Subcutaneous abdominal adipose tissue (tissue), 5 donors: Measurements from ENCODE around the gene RAB3C.
"Not testable (repeated sequence)": the region's sequence is repeated elsewhere in the genome, so short reads cannot be mapped to it uniquely, and the experiment has no call there.

Experiments used
- H3K27ac ChIP-seq: one replicate; pipeline ENCODE4 v1.7.0; 2013; ENCODE audit warnings: low read depth, mild to moderate bottlenecking, inconsistent platforms, low read length, moderate library complexity
- H3K27me3 ChIP-seq, 5 donors: one replicate each; pipeline ENCODE4 v1.7.0; 2013; ENCODE audit warnings: low read length in 5 of 5, inconsistent platforms in 1 of 5; ENCODE audit not compliant: control insufficient read depth in 5 of 5, insufficient read depth in 4 of 5
- H3K36me3 ChIP-seq, 5 donors: one replicate each; pipeline ENCODE4 v1.7.0; 2013; ENCODE audit warnings: low read length in 5 of 5; ENCODE audit not compliant: control insufficient read depth in 5 of 5, insufficient read depth in 5 of 5
- H3K4me1 ChIP-seq, 5 donors: one replicate each; pipeline ENCODE4 v1.7.0; 2013; ENCODE audit warnings: low read length in 5 of 5, mild to moderate bottlenecking in 3 of 5, moderate library complexity in 1 of 5; ENCODE audit not compliant: control insufficient read depth in 5 of 5, insufficient read depth in 5 of 5
- H3K4me3 ChIP-seq, 5 donors: one replicate each; pipeline ENCODE4 v1.7.0; 2013; ENCODE audit warnings: low read length in 5 of 5, low read depth in 1 of 5
- H3K9ac ChIP-seq, 5 donors: one replicate each; pipeline ENCODE4 v1.7.0; 2013; ENCODE audit warnings: low read length in 5 of 5, mild to moderate bottlenecking in 4 of 5, moderate library complexity in 3 of 5
- H3K9me3 ChIP-seq, 5 donors: one replicate each; pipeline ENCODE4 v1.7.0; 2013; ENCODE audit warnings: low read length in 5 of 5; ENCODE audit not compliant: control insufficient read depth in 5 of 5
- donor health status: healthy.
- donor health status: healthy.
- donor health status: healthy.
- donor health status: healthy.
- donor health status: healthy.

RAB3C gene

DNA sequence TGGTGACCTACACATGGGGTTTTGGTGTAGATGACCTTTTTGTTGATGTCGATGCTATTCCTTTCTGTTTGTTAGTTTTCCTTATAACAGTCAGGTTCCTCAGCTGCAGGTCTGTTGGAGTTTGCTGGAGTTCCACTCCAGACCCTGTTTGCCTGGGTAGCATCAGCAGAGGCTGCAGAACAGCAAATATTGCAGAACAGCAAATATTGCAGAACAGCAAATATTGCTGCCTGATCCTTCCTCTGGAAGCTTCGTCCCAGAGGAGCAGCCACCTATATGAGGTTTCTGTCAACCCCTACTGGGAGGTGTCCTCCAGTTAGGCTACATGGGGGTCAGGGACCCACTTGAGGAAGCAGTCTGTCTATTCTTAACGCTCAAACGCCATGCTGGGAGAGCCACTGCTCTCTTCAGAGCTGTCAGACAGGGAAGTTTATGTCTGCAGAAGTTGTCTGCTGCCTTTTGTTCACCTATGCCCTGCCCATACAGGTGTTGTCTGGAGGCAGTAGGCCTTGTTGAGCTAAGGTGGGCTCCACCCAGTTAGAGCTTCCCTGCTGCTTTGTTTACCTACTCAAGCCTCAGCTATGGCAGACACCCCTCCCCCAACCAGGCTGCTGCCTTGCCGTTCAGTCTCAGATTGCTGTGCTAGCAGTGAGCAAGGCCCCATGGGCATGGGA is 116.3 kb downstream of the RAB3C start:
- H3K27ac ChIP-seq, H3K9me3 ChIP-seq, H3K36me3 ChIP-seq: not testable (repeated sequence)

GRCh38 chr5:58699762-58700118 is 116.9 kb downstream of the RAB3C start:
- Histone ChIP-seq H3K27ac (no peak overlapping the region), H3K27me3 (no peaks in the 10 kb centered on the region), H3K9ac (no peak overlapping the region), H3K4me1 (no peaks in the 10 kb centered on the region), H3K9me3 (peaks cover 0 to 5% (median 0%) of the 10 kb centered on the region in 5 donors), H3K36me3 (no peaks in the 10 kb centered on the region), H3K4me3 (no peak overlapping the region)

More for the DNA sequence above, 116.3 kb downstream of the RAB3C start:
- H3K4me3 ChIP-seq, H3K4me1 ChIP-seq, H3K27me3 ChIP-seq, H3K9ac ChIP-seq: not testable (repeated sequence)

DNA sequence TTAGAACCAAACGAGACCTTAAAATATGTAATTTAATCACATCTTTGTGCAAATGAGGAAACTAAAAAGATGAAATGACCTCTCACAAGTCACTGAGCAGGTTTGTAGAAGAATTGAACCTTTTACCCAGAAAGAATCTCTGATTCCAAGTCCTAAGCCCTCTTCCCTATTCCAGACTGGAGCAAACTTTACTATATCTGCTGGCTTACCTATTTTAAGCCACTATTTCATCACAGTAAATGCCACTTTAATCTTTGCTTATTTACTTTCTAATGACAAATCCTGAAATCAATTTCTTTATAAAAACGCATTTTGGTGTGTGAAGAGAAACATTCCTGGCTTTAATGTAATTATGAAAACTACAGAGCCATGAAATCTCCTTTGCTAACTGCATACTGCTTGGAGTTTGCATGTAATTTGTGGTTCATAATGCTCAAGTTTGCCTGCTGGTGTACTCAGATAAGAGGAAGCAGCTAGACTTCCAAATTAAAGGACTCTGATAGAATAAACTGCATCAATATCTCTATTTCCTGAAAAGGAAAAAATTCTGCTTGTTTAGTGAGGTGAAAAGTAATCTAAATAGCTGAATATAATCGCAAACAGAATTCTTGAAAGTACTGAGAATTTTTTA is 121.2 kb downstream of the RAB3C start:
- H3K27me3 ChIP-seq = no peaks in the 10 kb centered on the region
- no peak overlapping the region for H3K4me3 ChIP-seq
- H3K9ac ChIP-seq = no peak overlapping the region
- H3K27ac ChIP-seq = no peak overlapping the region
- peaks cover 0 to 2% (median 0%) of the 10 kb centered on the region in 5 donors for H3K9me3 ChIP-seq
- no peaks in the 10 kb centered on the region for H3K36me3 ChIP-seq
- no peaks in the 10 kb centered on the region for H3K4me1 ChIP-seq

DNA sequence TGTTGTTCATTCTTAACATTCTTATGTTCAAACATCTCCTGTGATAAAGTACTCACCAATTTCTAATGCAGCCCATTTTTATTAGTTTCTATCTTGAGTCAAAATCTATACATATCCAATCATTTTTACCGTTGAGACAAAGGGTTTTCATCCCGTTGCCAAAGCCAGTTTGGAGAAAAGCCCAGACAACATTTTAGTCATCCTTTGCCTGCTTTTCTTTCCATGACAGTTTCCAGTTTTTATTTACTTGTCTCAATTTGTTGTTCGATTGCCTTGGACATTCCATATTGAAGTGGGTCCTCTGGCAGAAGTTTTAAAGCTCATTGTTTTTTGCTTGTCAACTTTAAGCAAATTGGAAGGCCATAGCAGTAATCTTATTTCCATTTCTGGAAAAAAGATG is 123.9 kb downstream of the RAB3C start:
- Histone ChIP-seq H3K4me1 (no peaks in the 10 kb centered on the region), H3K9me3 (no peaks in the 10 kb centered on the region), H3K36me3 (no peaks in the 10 kb centered on the region), H3K4me3 (no peak overlapping the region), H3K27ac (no peak overlapping the region), H3K9ac (no peak overlapping the region), H3K27me3 (no peaks in the 10 kb centered on the region)

DNA sequence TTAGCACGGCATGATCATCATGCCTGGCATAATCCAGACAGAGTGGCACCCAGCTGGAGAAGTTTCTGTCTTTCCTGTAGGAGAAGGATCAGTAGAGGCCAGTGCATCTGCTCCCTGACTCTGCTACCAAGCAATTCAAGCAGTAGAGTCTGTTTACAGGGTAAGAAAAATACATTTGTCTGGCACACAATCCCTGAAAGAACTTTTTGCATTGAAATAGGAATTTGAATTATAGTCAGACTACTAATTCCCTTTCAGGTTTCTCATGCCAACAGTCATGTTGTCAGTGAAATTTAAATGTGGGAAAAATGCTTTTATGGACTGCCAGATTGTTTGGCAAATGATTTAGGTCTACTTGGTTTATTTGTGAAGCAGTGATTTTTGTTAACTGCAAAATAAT is 125.6 kb downstream of the RAB3C start:
- H3K4me1 ChIP-seq = no peaks in the 10 kb centered on the region
- H3K36me3 ChIP-seq = no peaks in the 10 kb centered on the region
- no peak overlapping the region for H3K9ac ChIP-seq
- H3K27ac ChIP-seq = no peak overlapping the region
- H3K4me3 ChIP-seq = no peak overlapping the region
- H3K27me3 ChIP-seq = no peaks in the 10 kb centered on the region
- no peaks in the 10 kb centered on the region for H3K9me3 ChIP-seq

DNA sequence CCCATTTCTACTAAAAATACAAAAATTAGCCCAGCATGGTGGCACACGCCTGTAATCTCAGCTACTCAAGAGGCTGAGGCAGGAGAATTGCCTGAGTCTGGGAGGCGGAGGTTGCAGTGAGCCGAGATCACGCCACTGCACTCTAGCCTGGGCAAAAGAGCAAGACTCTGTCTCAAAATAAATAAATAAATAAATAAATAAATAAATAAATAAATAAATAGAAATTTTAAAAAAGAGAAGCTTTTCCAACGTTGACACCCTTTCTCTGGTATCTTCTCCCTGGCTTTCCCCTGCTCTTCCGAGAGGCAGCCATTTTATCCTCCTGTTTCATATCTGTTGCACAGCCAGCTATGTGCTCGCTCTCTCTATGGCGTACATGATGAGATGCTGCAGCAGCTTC is 127.5 kb downstream of the RAB3C start:
- H3K27me3 ChIP-seq, H3K4me1 ChIP-seq, H3K4me3 ChIP-seq, H3K9me3 ChIP-seq, H3K9ac ChIP-seq, H3K36me3 ChIP-seq, H3K27ac ChIP-seq: not testable (repeated sequence)

DNA sequence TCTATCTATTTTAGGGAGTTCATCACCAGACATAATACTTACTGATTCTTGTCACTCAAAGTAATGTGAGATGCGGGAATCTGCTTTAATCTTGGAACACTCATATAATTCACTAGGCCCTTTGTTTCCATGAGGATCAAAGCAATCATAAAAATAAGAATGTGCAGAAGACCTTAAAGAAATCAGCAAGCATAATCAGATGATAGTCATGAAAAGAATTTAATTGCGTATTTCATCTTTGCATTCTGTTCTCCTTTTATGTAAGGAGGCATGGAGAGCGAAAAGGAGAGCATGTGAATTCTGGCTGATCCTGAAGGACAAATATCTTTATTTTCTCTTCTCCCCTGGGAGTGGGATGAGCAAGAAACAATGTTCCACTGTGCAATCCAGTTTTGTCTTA is 128.0 kb downstream of the RAB3C start:
- no peak overlapping the region for H3K4me3 ChIP-seq
- no peak overlapping the region for H3K9ac ChIP-seq
- H3K27ac ChIP-seq = no peak overlapping the region
- no peaks in the 10 kb centered on the region for H3K4me1 ChIP-seq
- H3K27me3 ChIP-seq = no peaks in the 10 kb centered on the region
- H3K9me3 ChIP-seq = peaks cover 0 to 9% (median 3%) of the 10 kb centered on the region in 5 donors
- H3K36me3 ChIP-seq = no peaks in the 10 kb centered on the region

GRCh38 chr5:58711965-58712364 is 129.1 kb downstream of the RAB3C start:
- H3K4me1 ChIP-seq = no peaks in the 10 kb centered on the region
- no peak overlapping the region for H3K9ac ChIP-seq
- H3K36me3 ChIP-seq = no peaks in the 10 kb centered on the region
- no peak overlapping the region for H3K27ac ChIP-seq
- H3K27me3 ChIP-seq = no peaks in the 10 kb centered on the region
- H3K4me3 ChIP-seq = no peak overlapping the region
- H3K9me3 ChIP-seq = peaks cover 0 to 9% (median 3%) of the 10 kb centered on the region in 5 donors

- Histone ChIP-seq H3K9me3 (peaks cover 0 to 9% (median 3%) of the 10 kb centered on the region in 5 donors), H3K4me3 (no peak overlapping the region), H3K9ac (no peak overlapping the region), H3K36me3 (no peaks in the 10 kb centered on the region), H3K27ac (no peak overlapping the region), H3K27me3 (no peaks in the 10 kb centered on the region), H3K4me1 (no peaks in the 10 kb centered on the region)
Measured at GRCh38 chr5:58714046-58714445, 131.2 kb downstream of the RAB3C start.

GRCh38 chr5:58715997-58716656 is 133.3 kb downstream of the RAB3C start:
- H3K9ac ChIP-seq = no peak overlapping the region
- no peak overlapping the region for H3K27ac ChIP-seq
- H3K4me1 ChIP-seq = peaks cover 0 to 1% (median 0%) of the 10 kb centered on the region in 5 donors
- no peak overlapping the region for H3K4me3 ChIP-seq
- no peaks in the 10 kb centered on the region for H3K27me3 ChIP-seq
- H3K9me3 ChIP-seq = peaks cover 0 to 9% (median 3%) of the 10 kb centered on the region in 5 donors
- H3K36me3 ChIP-seq = no peaks in the 10 kb centered on the region
